GM10266 (cell line): ENCODE measurements around the gene OR4D2.

Experiments used
- DNase-seq: peaks from one replicate; pipeline ENCODE4 v3.0.0; 2012; ENCODE audit errors: extremely low spot score
- TF ChIP-seq, protein P1 (sequence below): IDR thresholded peaks from 2 replicates; pipeline ENCODE4 v1.5.1; 2012; ENCODE audit warnings: mild to moderate bottlenecking, low read depth; ENCODE audit not compliant: control insufficient read depth, insufficient read depth; ENCODE audit errors: missing control alignments

OR4D2 gene

DNA sequence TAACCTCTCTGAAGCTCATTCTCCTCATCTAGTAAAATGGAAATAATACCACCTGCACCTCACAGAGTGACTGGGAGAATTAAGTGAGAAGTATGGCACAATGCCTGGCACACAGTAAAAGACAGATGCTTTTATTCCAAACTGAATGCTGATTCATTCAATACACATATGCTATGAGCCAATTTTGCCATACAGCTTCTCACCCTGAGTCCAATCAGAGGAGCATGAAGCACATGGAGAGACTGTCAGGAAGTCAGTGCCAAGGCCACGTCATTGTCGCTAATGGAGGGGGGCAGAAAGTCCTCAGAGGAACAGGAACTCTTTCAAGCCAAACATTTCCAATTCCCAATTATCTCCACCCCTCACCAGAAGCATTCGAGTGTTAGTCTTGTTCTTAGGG lies 40.7 kb downstream of the OR4D2 start:
- no peak for DNase-seq
- TF ChIP-seq, protein P1, sequence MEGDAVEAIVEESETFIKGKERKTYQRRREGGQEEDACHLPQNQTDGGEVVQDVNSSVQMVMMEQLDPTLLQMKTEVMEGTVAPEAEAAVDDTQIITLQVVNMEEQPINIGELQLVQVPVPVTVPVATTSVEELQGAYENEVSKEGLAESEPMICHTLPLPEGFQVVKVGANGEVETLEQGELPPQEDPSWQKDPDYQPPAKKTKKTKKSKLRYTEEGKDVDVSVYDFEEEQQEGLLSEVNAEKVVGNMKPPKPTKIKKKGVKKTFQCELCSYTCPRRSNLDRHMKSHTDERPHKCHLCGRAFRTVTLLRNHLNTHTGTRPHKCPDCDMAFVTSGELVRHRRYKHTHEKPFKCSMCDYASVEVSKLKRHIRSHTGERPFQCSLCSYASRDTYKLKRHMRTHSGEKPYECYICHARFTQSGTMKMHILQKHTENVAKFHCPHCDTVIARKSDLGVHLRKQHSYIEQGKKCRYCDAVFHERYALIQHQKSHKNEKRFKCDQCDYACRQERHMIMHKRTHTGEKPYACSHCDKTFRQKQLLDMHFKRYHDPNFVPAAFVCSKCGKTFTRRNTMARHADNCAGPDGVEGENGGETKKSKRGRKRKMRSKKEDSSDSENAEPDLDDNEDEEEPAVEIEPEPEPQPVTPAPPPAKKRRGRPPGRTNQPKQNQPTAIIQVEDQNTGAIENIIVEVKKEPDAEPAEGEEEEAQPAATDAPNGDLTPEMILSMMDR: no peak

- DNase-seq: no peak
- TF ChIP-seq, protein P1: no peak
Measured at GRCh38 chr17:58208344-58208743, 41.6 kb downstream of the OR4D2 start.

- DNase-seq: no peak
- TF ChIP-seq, protein P1: peak; percentile 35
Measured at GRCh38 chr17:58210922-58211321, 44.1 kb downstream of the OR4D2 start.

GRCh38 chr17:58215685-58216084 lies 48.9 kb downstream of the OR4D2 start:
- TF ChIP-seq, protein P1: no peak
- DNase-seq: no peak

DNA sequence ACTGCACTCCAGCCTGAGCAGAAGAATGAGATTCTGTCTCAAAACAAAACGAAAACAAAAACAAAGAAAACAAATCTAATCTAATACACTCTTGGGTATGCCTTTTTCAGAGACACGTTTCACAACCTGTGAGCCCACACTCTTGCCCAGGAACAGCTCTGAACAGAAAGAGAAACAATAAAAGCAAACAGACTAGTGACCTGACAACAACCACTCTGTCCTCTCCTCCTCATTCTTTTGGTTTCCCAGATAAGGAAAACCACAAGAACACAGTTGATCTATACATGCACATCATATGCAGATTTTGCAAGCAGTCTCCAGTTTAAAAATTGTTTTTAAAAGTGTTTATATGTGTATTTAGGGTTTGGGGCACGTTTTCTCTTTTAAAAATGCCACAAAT lies 51.0 kb downstream of the OR4D2 start:
- DNase-seq: no peak

GRCh38 chr17:58219007-58219788 lies 52.4 kb downstream of the OR4D2 start, which contains the start of gene MKS1:
MKS1 (minus strand) TSS chr17:58219255; CDS start chr17:58219230, 25 bp downstream.
- TF ChIP-seq, protein P1: peak; percentile 68
- peak; percentile 95 for DNase-seq

More for the DNA sequence above, 51.0 kb downstream of the OR4D2 start:
- TF ChIP-seq, protein P1: no peak

DNA sequence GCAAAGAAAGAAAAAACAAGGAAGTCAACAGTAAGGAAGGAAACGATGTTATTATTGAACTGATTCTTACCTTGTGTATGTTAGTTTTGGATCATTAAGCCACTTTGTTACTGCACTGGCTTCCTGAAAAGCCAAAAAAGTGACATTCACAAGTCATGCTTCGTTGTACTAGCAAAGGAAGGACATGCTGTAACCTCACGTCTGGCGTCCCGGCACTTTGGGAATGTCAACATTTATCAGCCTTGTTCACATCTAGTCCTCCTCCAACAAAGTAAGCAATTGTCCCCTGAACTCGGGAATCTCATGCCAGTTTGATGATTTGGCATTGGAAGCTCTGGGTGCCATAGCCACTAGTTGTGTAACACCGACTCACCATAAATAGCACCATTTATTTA lies 53.0 kb downstream of the OR4D2 start:
- TF ChIP-seq, protein P1: no peak
- DNase-seq: no peak
